A673 (cell line): ENCODE data around the gene DNAH12. TPM values are rescaled to one million over a fixed set of nuclear protein-coding genes. Genes with fewer than 3 reads are reported as not detected.

Source experiments
- BruUV-seq: library from RNA; stranded (reverse); fragments of 400-500 nt; replicated peaks from 2 replicates; lab custom pipeline; 2021; lab: Mats Ljungman, UMichigan
- CTCF ChIA-PET: fragments of 300-600 bp; sonication (Branson Sonifier 250); formaldehyde crosslinking; loops from one replicate; lab custom pipeline; 2022; ENCODE audit warnings: antibody characterized with exemption; lab: Charles Lee
- POLR2A ChIA-PET: fragments of 300-600 bp; sonication (Branson Sonifier 250); formaldehyde crosslinking; loops from one replicate; lab custom pipeline; 2022; ENCODE audit warnings: antibody characterized with exemption; ENCODE audit not compliant: low non-redundant PET; lab: Charles Lee
- DNase-seq: peaks from one replicate; pipeline ENCODE4 v3.0.0-alpha.2; 2015; ENCODE audit warnings: low spot score
- H3K27ac ChIP-seq: fragments of 200-600 bp; sonication (generic); 2 replicates; pipeline ENCODE4 v1.5.1; 2016; ENCODE audit warnings: mixed run types, low read depth, mild to moderate bottlenecking, mixed read lengths, antibody characterized with exemption, low read length; ENCODE audit not compliant: poor library complexity, severe bottlenecking
- H3K27me3 ChIP-seq: fragments of 200-600 bp; sonication (generic); replicated peaks from 2 replicates; pipeline ENCODE4 v1.6.1; 2017; ENCODE audit warnings: mixed run types, low read depth, mild to moderate bottlenecking, mixed read lengths, antibody characterized with exemption, low read length; ENCODE audit not compliant: insufficient read depth, poor library complexity
- H3K36me3 ChIP-seq: fragments of 200-600 bp; sonication (generic); 2 replicates; pipeline ENCODE4 v1.6.1; 2016; ENCODE audit warnings: mixed run types, mild to moderate bottlenecking, mixed read lengths, antibody characterized with exemption, low read length; ENCODE audit not compliant: insufficient read depth, poor library complexity, severe bottlenecking
- H3K4me1 ChIP-seq: fragments of 200-600 bp; sonication (generic); 2 replicates; pipeline ENCODE4 v1.6.1; 2017; ENCODE audit warnings: mixed run types, mild to moderate bottlenecking, mixed read lengths, antibody characterized with exemption, low read length; ENCODE audit not compliant: insufficient read depth, poor library complexity, severe bottlenecking
- H3K4me3 ChIP-seq: fragments of 200-600 bp; sonication (generic); 2 replicates; pipeline ENCODE4 v1.5.1; 2016; ENCODE audit warnings: low read depth, mixed run types, mild to moderate bottlenecking, mixed read lengths, low read length; ENCODE audit not compliant: poor library complexity, severe bottlenecking
- H3K9me3 ChIP-seq: fragments of 200-600 bp; sonication (generic); 2 replicates; pipeline ENCODE4 v1.6.1; 2016; ENCODE audit warnings: mixed run types, low read depth, mild to moderate bottlenecking, mixed read lengths, antibody characterized with exemption, low read length; ENCODE audit not compliant: poor library complexity, severe bottlenecking
- EZH2 ChIP-seq: fragments of 200-600 bp; sonication (generic); IDR thresholded peaks from 2 replicates; pipeline ENCODE4 v1.6.1; 2017; ENCODE audit warnings: borderline replicate concordance, low read depth, mild to moderate bottlenecking, mixed read lengths, antibody characterized with exemption, low read length; ENCODE audit not compliant: poor library complexity, severe bottlenecking
- intact Hi-C: fragments of 100-400 bp; cut with micrococcal nuclease; formaldehyde crosslinking; loops from one replicate; pipeline ENCODE4 v1.10.0; 2022; ENCODE audit not compliant: unreplicated experiment
- total RNA-seq: library from RNA; stranded (reverse); gene quantifications from 2 replicates; pipeline ENCODE4 v1.2.3, GENCODE V29; 2021
- TF ChIP-seq, protein P1 (sequence below): fragments of 300-800, 200-600 bp; sonication (generic); conservative IDR thresholded peaks from 2 replicates; pipeline ENCODE4 v1.5.1; 2017; ENCODE audit warnings: low read depth, mild to moderate bottlenecking, antibody characterized with exemption, low read length, moderate library complexity, mixed read lengths

The DNAH12 gene
- total RNA-seq, 1 experiment from 2014 or later = not detected

DNA sequence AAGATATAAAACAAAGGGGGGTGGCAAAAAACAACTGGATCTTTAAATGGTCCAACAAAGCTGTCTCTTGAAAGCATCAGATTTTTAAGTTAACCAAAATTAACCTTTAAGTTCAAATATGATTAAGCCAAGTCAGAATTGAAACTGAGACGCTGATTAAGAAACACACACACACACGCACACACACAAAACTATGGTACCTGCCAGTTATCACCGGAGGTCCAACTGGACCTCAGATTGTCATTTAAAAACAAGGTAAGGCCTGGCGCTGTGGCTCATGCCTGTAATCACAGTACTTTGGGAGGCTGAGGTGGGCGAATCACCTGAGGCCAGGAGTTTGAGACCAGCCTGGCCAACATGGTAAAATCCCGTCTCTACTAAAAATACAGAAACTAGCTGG, 42.6 kb upstream of the DNAH12 start:
- Histone ChIP-seq H3K4me3 (no peak overlapping the region), H3K9me3 (no peaks in the 10 kb centered on the region), H3K4me1 (no peaks in the 10 kb centered on the region), H3K27ac (no peak overlapping the region), H3K27me3 (no peaks in the 10 kb centered on the region), H3K36me3 (peaks cover 3% of the 10 kb centered on the region)
- no peak for DNase-seq
- intact Hi-C loops = no loop called here
- no TSS peak for BruUV-seq
- TF ChIP-seq EZH2 = no peak
- TF ChIP-seq, protein P1, sequence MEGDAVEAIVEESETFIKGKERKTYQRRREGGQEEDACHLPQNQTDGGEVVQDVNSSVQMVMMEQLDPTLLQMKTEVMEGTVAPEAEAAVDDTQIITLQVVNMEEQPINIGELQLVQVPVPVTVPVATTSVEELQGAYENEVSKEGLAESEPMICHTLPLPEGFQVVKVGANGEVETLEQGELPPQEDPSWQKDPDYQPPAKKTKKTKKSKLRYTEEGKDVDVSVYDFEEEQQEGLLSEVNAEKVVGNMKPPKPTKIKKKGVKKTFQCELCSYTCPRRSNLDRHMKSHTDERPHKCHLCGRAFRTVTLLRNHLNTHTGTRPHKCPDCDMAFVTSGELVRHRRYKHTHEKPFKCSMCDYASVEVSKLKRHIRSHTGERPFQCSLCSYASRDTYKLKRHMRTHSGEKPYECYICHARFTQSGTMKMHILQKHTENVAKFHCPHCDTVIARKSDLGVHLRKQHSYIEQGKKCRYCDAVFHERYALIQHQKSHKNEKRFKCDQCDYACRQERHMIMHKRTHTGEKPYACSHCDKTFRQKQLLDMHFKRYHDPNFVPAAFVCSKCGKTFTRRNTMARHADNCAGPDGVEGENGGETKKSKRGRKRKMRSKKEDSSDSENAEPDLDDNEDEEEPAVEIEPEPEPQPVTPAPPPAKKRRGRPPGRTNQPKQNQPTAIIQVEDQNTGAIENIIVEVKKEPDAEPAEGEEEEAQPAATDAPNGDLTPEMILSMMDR = no peak
- CTCF ChIA-PET = no interaction called here
- POLR2A ChIA-PET = no interaction called here

DNA sequence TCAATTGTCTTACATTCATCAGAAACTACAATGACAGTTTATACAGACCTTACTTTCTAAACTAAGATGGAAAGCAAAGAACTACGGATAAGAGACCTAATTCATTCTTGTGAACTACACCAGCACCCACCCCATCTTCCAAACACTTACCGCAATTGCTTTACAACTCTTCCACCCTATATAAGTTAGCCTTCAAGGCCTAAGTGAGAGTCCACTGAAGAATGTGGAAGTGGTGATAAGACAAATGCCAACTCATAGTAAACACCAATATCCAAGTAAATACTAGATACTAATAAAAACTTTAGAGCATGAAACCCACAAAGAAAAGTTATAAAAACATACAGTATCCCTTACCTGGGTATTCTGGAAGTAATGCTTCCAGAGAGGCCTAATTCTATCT, 39.4 kb upstream of the DNAH12 start:
- BruUV-seq = no TSS peak
- intact Hi-C loops = no loop called here
- Histone ChIP-seq H3K4me1 (no peaks in the 10 kb centered on the region), H3K27me3 (no peaks in the 10 kb centered on the region), H3K27ac (no peak overlapping the region), H3K36me3 (peaks cover 3% of the 10 kb centered on the region), H3K4me3 (no peak overlapping the region), H3K9me3 (no peaks in the 10 kb centered on the region)
- CTCF ChIA-PET = no interaction called here
- TF ChIP-seq EZH2 = no peak
- TF ChIP-seq, protein P1 = no peak
- DNase-seq = no peak
- POLR2A ChIA-PET = no interaction called here

DNA sequence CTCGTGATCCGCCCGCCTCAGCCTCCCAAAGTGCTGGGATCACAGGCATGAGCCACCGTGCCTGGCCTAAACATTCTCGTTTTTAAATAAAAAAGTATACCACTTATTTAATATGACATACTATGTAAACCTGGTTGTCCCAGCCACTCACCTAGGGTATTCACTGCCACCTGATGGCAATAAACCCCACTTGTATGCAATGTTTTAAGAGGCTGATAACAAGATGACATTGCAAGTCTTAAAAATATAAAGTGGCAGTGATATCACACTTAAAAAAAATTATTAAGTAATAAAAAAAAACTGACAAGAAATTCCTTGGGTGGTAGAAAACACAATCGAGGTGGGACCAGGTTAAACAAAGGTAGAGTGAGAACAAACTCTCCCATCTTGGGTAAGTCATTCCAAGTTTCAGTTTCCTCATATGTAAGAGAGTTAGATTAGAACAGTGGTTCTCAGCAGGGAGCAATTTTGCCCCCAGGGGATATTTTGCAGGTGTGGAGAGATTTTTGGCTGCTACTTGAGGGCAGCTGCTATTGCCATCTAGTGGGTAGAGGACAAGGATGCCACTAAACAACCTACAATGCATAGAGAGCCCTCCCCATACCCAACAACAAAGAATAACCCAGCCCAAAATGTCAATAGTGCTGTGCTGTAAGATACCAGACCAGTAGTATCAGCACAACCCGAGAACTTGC, 38.5 kb upstream of the DNAH12 start:
- Histone ChIP-seq H3K4me1 (no peaks in the 10 kb centered on the region), H3K4me3 (no peak overlapping the region), H3K36me3 (peaks cover 3% of the 10 kb centered on the region), H3K27me3 (no peaks in the 10 kb centered on the region), H3K27ac (no peak overlapping the region), H3K9me3 (no peaks in the 10 kb centered on the region)
- intact Hi-C loops = no loop called here
- ChIA-PET POLR2A (no interaction called here), CTCF (no interaction called here)
- no peak for TF ChIP-seq EZH2
- TF ChIP-seq, protein P1 = no peak
- no peak for DNase-seq
- BruUV-seq = no TSS peak
